ENCODE results near the gene HCK. TPM values are rescaled to one million over a fixed set of nuclear protein-coding genes. Genes with fewer than 3 reads are reported as not detected.

Gene HCK
- polyA plus RNA-seq, 1 experiment, result 0.05 TPM

DNA sequence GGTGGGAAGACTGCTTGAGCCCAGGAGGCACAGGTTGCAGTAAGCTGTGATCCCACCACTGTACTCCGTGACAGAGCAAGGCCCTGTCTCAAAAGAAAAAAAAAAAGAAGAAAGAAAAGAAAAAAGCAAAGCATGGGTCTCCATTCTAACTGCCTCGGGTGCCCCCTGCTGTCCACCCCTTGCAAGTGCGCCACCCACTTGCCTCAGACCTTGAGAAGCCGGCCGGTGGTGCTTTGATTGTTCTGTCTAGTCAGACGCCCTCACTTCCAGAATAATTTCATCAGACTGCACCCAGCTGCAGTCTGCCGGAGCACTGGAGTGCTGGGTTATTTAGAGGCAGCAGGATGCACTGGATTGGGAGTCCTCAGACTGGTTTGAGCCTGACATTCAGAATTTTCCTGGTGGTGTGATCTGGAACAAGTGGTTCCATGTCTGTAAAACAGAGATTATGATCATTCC is 39.9 kb downstream of the HCK start:
- ChIA-PET CTCF (interaction anchor here (0.6 to 8.2 kb wide), 29 partner anchors 9 to 406 kb away, joined by 3 to 167 read pairs (median 4); partner anchors contain the start of genes MYLK2 and TM9SF4), POLR2A (no interaction called here)
- Histone ChIP-seq H3K4me3 (ENCODE audit: low read depth, low read length) (no peak overlapping the region), H3K36me3 (ENCODE audit: control insufficient read depth, insufficient read depth, low read length) (no peaks in the 10 kb centered on the region), H3K27me3 (ENCODE audit: control insufficient read depth, insufficient read depth, low read length) (peaks cover 12% of the 10 kb centered on the region)
- DNase-seq (ENCODE audit: low read depth), result no peak
- TF ChIP-seq, protein P1, sequence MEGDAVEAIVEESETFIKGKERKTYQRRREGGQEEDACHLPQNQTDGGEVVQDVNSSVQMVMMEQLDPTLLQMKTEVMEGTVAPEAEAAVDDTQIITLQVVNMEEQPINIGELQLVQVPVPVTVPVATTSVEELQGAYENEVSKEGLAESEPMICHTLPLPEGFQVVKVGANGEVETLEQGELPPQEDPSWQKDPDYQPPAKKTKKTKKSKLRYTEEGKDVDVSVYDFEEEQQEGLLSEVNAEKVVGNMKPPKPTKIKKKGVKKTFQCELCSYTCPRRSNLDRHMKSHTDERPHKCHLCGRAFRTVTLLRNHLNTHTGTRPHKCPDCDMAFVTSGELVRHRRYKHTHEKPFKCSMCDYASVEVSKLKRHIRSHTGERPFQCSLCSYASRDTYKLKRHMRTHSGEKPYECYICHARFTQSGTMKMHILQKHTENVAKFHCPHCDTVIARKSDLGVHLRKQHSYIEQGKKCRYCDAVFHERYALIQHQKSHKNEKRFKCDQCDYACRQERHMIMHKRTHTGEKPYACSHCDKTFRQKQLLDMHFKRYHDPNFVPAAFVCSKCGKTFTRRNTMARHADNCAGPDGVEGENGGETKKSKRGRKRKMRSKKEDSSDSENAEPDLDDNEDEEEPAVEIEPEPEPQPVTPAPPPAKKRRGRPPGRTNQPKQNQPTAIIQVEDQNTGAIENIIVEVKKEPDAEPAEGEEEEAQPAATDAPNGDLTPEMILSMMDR (IDR thresholded peaks at IDR 0.05; ENCODE audit: insufficient read depth, low read depth, low read length), result peak; percentile 96

DNA sequence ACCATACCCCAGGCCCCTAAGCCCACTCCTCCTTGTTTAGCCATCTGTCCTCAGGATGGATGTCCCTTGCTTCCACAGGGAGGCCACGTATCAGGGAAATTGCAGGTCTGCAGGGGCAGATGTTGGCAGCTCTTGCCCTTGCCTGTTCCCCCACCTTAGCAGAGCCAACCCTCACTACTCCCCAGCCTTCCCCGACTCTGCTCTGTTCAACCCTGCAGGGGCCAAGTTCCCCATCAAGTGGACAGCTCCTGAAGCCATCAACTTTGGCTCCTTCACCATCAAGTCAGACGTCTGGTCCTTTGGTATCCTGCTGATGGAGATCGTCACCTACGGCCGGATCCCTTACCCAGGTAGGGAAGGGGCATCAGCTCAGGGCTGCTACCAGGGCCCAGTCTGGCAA is 46.7 kb downstream of the HCK start:
- no peaks in the 10 kb centered on the region for H3K36me3 ChIP-seq (ENCODE audit: control insufficient read depth, insufficient read depth, low read length)
- TF ChIP-seq, protein P1 (IDR thresholded peaks at IDR 0.05; ENCODE audit: insufficient read depth, low read depth, low read length), result no peak
- CTCF ChIA-PET, result interaction anchor here (0.6 to 0.9 kb wide), 2 partner anchors 68 to 124 kb away, joined by 3 read pairs; no protein-coding TSS in a partner anchor
- H3K27me3 ChIP-seq (ENCODE audit: control insufficient read depth, insufficient read depth, low read length), result peaks cover 8% of the 10 kb centered on the region
- DNase-seq (ENCODE audit: low read depth), result no peak
- POLR2A ChIA-PET, result no interaction called here
- H3K4me3 ChIP-seq (ENCODE audit: low read depth, low read length), result no peak overlapping the region

DNA sequence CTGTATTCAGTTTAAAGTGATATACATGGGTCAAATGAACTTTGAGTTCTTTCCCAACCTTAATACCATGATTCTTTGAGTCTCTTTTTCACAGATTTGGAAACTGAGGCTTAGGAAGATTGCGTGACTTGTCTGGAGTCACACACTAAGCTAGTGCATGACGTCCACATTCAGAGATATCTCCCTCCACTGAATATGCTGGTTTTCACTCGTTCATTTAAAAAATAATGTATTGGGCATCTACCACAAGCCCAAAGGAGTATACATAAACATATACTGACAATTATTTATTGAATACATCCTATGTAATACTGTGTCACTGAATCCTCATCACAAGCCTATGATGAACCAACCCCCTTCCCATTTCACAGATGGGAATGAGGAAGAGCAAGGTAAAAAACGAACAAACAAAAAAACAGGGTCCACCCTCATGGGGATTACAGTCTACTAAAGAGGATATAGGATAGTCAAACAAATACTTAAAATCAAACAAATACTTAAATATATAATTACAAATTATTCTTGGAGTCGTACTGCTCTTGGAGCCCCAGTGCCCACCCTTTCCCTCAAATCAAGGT is 56.9 kb downstream of the HCK start:
- POLR2A ChIA-PET, result no interaction called here
- H3K27me3 ChIP-seq (ENCODE audit: control insufficient read depth, insufficient read depth, low read length), result peaks cover under 1% of the 10 kb centered on the region; the same call in 1 of the 2 replicates
- CTCF ChIA-PET, result interaction anchor here (0.6 to 2.4 kb wide), 5 partner anchors 18 to 560 kb away, joined by 3 to 9 read pairs (median 3); no protein-coding TSS in a partner anchor
- peaks cover 2% of the 10 kb centered on the region; the same call in 1 of the 2 replicates for H3K36me3 ChIP-seq (ENCODE audit: control insufficient read depth, insufficient read depth, low read length)
- no peak overlapping the region; the same call in 1 of the 2 replicates for H3K4me3 ChIP-seq (ENCODE audit: low read depth, low read length)
- no peak for DNase-seq (ENCODE audit: low read depth)
- TF ChIP-seq, protein P1 (IDR thresholded peaks at IDR 0.05; ENCODE audit: insufficient read depth, low read depth, low read length), result no peak

DNA sequence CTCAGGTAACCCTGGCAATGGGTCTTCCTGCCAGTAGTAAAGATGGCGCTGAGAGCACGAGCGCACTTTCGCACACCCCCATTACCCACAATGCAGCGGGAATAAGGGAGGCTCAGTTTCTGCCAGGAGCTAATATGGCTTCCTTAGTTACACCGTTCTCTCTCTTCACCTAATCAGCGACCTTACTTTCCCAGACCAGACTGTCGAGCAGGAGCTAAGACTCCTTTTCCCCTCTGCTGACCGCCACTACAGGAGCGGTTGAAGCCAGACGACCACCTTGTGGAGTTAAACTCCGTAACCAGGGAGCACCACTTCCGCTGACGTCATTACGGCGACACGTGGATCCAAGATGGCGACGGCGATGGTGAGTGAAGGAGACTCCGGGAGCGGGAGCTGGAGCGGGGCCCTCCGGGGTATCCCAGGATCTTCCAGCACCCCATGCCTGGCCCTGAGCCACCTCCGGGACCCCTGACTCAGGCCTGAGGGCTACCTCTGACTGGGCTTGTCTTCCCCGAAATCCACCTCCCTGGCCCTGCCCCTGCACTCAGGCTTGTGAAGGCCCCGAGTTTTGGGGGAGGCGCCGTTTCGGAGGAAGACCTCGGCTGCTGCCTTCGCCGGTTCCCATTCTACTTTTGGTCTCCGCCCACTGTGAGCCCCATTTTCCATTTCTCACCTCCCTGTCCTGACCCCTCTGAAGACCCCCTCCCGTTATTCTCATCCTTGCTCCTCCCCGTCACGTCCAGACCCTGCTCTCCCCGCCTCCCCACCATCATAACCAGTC is 57.5 kb downstream of the HCK start, which contains the start of gene TM9SF4:
Gene TM9SF4, plus strand, starts transcription at position 323 of the 781 bp plus-strand sequence. Its CDS starts 27 bp downstream, at position 350.
- DNase-seq (ENCODE audit: low read depth), result peak; percentile 60
- H3K36me3 ChIP-seq (ENCODE audit: control insufficient read depth, insufficient read depth, low read length), result peaks cover 2% of the 10 kb centered on the region; the same call in 1 of the 2 replicates
- TF ChIP-seq, protein P1 (IDR thresholded peaks at IDR 0.05; ENCODE audit: insufficient read depth, low read depth, low read length), result no peak
- no peaks in the 10 kb centered on the region for H3K27me3 ChIP-seq (ENCODE audit: control insufficient read depth, insufficient read depth, low read length)
- ChIA-PET POLR2A (no interaction called here), CTCF (interaction anchor here (0.6 to 1.7 kb wide), 6 partner anchors 18 to 559 kb away, joined by 3 to 6 read pairs (median 3); no protein-coding TSS in a partner anchor)
- H3K4me3 ChIP-seq (ENCODE audit: low read depth, low read length), result peak within 1 kb of the TSS; percentile 83
